Measurements from ENCODE around the gene AZU1. TPM values are rescaled to one million over a fixed set of nuclear protein-coding genes. Genes with fewer than 3 reads are reported as not detected.
A peak's percentile ranks its signal among the peaks of the same experiment; 100 is the strongest.

Gene AZU1
- total RNA-seq, 4 donors from 2014 or later: 0.37 to 0.76 TPM; not detected in 2

DNA sequence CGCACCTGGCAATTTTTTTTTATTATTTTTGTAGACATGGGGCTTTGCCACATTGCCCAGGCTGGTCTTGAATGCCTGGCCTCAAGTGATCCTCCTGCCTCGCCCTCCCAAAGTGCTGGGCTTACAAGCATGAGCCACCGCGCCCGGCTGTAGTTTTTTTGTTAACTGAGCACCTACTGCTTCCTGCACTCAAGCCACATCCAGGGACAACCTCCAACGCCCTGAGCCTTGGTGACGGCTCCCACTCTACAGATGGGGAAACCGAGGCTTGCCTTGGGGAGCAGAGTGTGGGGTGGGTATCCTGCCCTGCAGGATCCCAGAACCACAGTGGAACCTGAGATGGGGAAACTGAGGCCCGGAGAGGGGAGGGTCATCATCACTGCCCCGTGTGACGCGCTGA lies 27.5 kb downstream of the AZU1 start:
- WGBS, 2 donors: 88% methylated on average over 9 to 12 of the region's 12 CpGs
- intact Hi-C loops (cut with DNase I; ENCODE audit: low total_unique reads): loop anchor here (10.0 kb wide), 1 partner anchor 130 kb away; the partner anchor contains the start of gene WDR18

DNA sequence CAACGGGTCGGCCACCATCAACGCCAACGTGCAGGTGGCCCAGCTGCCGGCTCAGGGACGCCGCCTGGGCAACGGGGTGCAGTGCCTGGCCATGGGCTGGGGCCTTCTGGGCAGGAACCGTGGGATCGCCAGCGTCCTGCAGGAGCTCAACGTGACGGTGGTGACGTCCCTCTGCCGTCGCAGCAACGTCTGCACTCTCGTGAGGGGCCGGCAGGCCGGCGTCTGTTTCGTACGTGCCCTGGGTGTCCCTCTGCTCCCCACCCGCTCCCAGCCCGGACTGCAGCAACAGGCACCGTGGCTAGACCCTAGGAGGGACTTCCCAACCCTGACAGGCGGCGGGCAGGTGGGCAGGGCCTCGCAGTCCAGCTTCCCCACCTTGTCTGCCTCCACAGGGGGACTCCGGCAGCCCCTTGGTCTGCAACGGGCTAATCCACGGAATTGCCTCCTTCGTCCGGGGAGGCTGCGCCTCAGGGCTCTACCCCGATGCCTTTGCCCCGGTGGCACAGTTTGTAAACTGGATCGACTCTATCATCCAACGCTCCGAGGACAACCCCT lies 28.0 kb downstream of the AZU1 start:
- DNase-seq (ENCODE audit: low spot score in 2 of 2): no peak
- no peak overlapping the region for H3K4me3 ChIP-seq (ENCODE audit: low read depth, poor library complexity, severe bottlenecking)
- intact Hi-C loops (cut with DNase I; ENCODE audit: low total_unique reads): loop anchor here (10.0 kb wide), 1 partner anchor 129 kb away; the partner anchor contains the start of gene WDR18
- WGBS, 2 donors: 74 to 78% methylated on average over 33 to 34 of the region's 40 CpGs
- TF ChIP-seq POLR2A (IDR thresholded peaks at IDR 0.05): no peak
- TF ChIP-seq, protein P1, sequence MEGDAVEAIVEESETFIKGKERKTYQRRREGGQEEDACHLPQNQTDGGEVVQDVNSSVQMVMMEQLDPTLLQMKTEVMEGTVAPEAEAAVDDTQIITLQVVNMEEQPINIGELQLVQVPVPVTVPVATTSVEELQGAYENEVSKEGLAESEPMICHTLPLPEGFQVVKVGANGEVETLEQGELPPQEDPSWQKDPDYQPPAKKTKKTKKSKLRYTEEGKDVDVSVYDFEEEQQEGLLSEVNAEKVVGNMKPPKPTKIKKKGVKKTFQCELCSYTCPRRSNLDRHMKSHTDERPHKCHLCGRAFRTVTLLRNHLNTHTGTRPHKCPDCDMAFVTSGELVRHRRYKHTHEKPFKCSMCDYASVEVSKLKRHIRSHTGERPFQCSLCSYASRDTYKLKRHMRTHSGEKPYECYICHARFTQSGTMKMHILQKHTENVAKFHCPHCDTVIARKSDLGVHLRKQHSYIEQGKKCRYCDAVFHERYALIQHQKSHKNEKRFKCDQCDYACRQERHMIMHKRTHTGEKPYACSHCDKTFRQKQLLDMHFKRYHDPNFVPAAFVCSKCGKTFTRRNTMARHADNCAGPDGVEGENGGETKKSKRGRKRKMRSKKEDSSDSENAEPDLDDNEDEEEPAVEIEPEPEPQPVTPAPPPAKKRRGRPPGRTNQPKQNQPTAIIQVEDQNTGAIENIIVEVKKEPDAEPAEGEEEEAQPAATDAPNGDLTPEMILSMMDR (IDR thresholded peaks at IDR 0.05): no peak

More for the DNA sequence above, 27.5 kb downstream of the AZU1 start:
- DNase-seq (ENCODE audit: low spot score in 2 of 2): no peak
- no peak overlapping the region for H3K4me3 ChIP-seq (ENCODE audit: low read depth, poor library complexity, severe bottlenecking)
- TF ChIP-seq, protein P1 (IDR thresholded peaks at IDR 0.05): no peak
- no peak for TF ChIP-seq POLR2A (IDR thresholded peaks at IDR 0.05)

DNA sequence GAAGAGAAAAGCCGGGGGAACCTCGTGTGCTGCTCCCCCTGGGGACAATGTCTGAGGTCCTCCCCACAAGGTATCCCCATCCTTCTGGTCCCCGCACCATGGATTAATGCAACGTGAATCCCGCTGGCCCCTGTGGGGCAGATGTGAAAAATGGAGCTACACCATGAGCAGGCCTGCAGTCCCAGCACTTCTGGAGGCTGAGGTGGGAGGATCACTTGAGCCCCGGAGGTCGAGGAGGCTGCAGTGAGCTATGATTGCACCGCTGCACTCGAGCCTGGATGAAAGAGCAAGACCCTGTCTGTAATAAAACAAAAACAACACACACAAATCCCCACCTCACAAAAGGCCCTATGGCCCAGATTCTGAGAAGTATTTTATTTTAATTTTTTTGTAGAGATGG lies 30.6 kb downstream of the AZU1 start:
- H3K4me3 ChIP-seq (ENCODE audit: low read depth, poor library complexity, severe bottlenecking): no peak overlapping the region
- intact Hi-C loops (cut with DNase I; ENCODE audit: low total_unique reads): loop anchor here (2.0 to 10.0 kb wide), 2 partner anchors 63 to 127 kb away; partner anchors contain the start of gene WDR18
- DNase-seq (ENCODE audit: low spot score in 2 of 2): no peak
- 77 to 85% methylated on average over 9 of the region's 9 CpGs for WGBS, 2 donors
- TF ChIP-seq POLR2A (IDR thresholded peaks at IDR 0.05): no peak
- TF ChIP-seq, protein P1 (IDR thresholded peaks at IDR 0.05): no peak

DNA sequence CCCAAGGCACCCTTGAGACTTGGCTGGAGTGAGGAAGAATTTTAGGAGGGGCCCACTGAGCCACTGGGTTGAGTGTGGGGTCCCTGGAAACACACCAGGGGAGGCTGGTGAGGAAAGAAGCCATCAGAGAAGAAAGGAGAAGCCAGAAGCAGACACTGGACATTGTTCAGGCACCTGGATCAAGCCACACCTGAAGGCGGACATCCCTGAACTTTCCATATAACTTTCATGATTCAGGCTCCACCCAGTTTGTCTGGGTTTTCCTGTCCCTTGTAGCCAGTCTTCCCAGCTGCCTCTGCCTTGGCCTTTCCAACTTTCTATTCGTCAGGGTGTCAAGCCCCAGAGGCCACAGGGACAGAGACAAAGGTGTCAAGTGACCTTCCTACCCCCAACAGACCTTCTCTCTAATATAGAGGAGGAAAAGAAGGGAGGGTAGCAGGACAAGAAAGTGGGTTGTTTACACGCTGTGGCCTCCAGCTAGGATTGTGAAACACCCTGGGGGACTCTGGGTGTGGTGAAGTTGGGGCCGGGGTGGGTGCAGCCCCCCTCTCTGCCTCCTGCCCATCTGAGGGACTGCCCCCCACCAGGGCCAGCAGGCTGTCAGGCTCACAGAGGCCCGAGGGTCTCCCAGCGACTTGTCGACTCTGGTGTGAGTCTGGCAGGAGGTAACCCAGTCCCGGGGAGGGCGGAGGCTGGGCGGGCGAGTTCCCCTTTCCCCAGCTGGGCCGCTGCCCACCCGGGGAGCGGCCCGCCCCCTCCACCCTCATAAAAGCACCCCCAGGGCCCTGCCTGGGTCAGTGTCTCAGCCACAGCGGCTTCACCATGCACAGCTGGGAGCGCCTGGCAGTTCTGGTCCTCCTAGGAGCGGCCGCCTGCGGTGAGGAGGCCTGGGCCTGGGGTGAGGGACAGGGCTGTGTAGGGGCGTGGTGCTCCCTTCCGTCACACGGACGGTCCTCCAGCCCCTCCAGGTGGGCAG lies 31.5 kb downstream of the AZU1 start, which contains the start of gene CFD:
Gene CFD (plus strand): TSS at position 797 of the 976 bp plus-strand sequence. CDS start 26 bp downstream, at position 823.
- WGBS, 2 donors: 24 to 36% methylated on average over 11 to 13 of the region's 24 CpGs
- peak within 1 kb of the TSS; percentile 22 for H3K4me3 ChIP-seq (ENCODE audit: low read depth, poor library complexity, severe bottlenecking)
- DNase-seq (ENCODE audit: low spot score in 2 of 2): peak; percentile 73 to 96
- TF ChIP-seq POLR2A (IDR thresholded peaks at IDR 0.05): peak in 1 of 2 donors; percentile 63
- TF ChIP-seq, protein P1 (IDR thresholded peaks at IDR 0.05): no peak
- intact Hi-C loops (cut with DNase I; ENCODE audit: low total_unique reads): loop anchor here (2.0 to 10.0 kb wide), 2 partner anchors 62 to 126 kb away; partner anchors contain the start of gene WDR18

DNA sequence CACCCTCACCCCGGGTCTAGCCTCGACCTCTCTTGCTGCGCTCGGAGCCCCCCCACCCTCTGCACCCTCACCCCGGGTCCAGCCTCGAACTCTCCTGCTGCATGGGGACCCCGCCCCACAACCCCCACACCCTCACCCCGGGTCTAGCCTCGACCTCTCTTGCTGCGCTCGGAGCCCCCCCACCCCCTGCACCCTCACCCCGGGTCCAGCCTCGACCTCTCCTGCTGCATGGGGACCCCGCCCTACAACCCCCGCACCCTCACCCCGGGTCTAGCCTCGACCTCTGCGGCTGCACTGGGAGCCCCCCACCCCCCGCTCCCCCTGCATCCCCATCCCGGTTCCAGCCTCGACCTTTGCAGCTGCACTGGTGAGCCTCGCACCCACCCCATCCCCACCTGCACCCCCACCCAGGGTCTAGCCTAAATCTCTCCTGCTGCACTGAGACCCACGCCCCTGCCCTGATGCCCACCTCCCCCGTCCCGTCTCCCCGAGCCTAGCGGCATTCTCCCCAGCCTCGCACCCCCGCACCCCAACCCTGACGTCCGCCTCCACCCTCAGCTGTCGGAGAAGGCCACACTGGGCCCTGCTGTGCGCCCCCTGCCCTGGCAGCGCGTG lies 33.6 kb downstream of the AZU1 start:
- DNase-seq (ENCODE audit: low spot score in 2 of 2): no peak
- TF ChIP-seq POLR2A (IDR thresholded peaks at IDR 0.05): no peak
- TF ChIP-seq, protein P1 (IDR thresholded peaks at IDR 0.05): no peak
- WGBS, 2 donors: 45 to 61% methylated on average over 15 to 29 of the region's 35 CpGs
- intact Hi-C loops (cut with DNase I; ENCODE audit: low total_unique reads): loop anchor here (1.0 kb wide), 1 partner anchor 28 kb away; no protein-coding TSS in a partner anchor
- no peak overlapping the region for H3K4me3 ChIP-seq (ENCODE audit: low read depth, poor library complexity, severe bottlenecking)

Measured in lower leg skin (tissue), 4 donors.